NCI-H146 treated with DMSO at 0.1 percent for 48 hours (cell line): ENCODE data around the gene IL31.

Source experiments
- DNase-seq: peaks from one replicate; lab custom pipeline; 2025; ENCODE audit not compliant: unreplicated experiment; lab: John Stamatoyannopoulos, UW

Gene IL31

GRCh38 chr12:122130150-122130549 is 43.9 kb downstream of the IL31 start:
- no peak for DNase-seq

- DNase-seq, result no peak
Observed at GRCh38 chr12:122129131-122129530, 44.9 kb downstream of the IL31 start.

DNA sequence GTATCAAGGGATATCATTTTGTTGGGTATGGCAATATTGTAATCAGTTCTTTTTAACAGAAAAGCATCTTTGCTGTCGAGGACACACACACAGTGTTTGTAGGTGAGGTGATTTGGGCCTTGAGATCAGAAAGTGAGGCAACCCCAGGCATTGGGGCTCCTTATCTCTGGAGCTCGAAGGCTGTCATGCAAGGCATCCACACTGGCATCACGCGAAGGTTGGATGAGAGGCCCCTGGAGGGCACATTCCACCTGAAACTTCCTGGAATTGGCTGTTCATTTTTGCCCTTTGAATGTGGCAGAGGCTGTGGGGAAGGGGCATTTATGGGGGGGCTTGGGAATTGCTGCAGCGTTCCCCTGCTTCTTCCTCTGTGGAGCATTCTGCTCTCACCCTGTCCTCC is 45.5 kb downstream of the IL31 start:
- no peak for DNase-seq

- DNase-seq, result no peak
Observed at GRCh38 chr12:122127839-122128238, 46.2 kb downstream of the IL31 start.

GRCh38 chr12:122126713-122127597 is 47.1 kb downstream of the IL31 start:
- no peak for DNase-seq

- DNase-seq, result no peak
Observed at GRCh38 chr12:122126342-122126635, 47.7 kb downstream of the IL31 start.

DNA sequence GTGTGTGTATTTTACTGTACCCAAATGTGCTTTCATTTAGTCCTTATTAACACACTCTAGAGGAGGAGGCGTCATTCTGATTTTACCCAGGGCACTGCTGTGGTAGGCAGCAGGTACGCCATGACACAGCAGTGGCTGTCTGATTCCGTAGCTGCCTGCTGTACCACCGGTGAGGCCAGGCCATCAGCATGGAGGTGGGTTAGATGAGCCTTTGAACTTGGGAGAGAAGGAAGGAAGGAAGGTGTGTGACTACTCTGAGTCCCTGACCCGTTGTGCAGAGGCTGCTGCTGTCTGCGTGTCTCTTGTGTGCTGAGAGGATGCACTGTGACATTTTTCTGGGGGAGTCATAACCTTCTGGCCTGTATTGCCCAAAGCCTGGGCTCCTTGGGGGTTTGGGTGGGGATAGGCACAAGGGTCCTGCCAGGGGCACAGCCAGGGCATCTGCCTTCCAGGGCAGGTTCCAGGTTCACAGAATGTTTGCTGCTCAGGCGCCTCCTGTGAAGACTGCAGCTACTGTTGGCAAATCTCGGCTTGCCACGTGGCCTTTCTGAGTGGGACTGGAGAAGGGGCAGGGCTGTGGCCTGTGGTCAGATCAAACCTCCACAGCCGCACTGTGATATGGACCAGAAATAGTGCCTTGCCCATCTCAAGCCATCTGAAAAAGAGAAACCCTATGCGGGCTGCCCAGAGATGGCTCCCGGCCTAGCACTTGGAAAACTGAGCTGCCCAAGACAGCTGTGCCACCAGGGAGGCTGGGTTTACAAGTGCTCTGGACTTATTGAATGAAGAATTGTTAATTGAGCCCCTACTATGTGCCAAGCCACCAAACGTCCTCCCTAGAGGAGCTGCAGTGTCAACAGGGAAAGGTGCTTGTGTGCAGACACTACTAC is 48.3 kb downstream of the IL31 start:
- no peak for DNase-seq

- no peak for DNase-seq
Observed at GRCh38 chr12:122124370-122124769, 49.7 kb downstream of the IL31 start.

DNA sequence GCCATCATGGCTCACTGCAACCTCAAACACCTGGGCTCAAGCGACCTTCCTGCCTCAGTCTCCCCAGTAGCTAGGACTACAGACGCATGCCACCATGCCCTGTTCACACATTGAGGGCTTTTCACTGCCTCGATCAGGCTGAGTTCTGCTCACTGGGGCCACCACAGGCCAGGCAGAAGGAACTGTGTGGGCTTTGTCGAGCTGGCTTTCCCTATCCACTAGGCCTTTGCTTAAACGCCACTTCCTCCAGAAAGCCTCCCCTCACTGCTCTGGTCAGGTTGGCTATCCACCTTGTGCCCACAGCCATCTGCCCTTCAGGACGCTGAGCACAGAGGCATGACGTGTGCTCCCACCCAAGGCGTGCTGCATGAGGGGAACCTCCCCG is 50.3 kb downstream of the IL31 start:
- no peak for DNase-seq

- peak; percentile 29 for DNase-seq
Observed at GRCh38 chr12:122123051-122123760, 50.8 kb downstream of the IL31 start.
